H1 (cell line): Measurements from ENCODE around the gene SPIRE1. TPM values are rescaled to one million over a fixed set of nuclear protein-coding genes. Genes with fewer than 3 reads are reported as not detected.

Experiments used
- BRCA1 ChIP-seq: IDR thresholded peaks from 2 replicates; pipeline ENCODE4 v1.6.1; 2012; ENCODE audit warnings: low read depth, low read length, improper control_type of control experiment
- RNF2 ChIP-seq: fragments of 200-900, 300-1000 bp; sonication (generic); IDR thresholded peaks from 2 replicates; pipeline ENCODE4 v1.7.1; 2016; ENCODE audit warnings: borderline replicate concordance, low read depth, mild to moderate bottlenecking, antibody characterized with exemption, low read length; ENCODE audit not compliant: poor library complexity, severe bottlenecking; ENCODE audit errors: missing control alignments
- polyA plus RNA-seq, 7 experiments: library from polyadenylated mRNA; depleted of rRNA in 3 of 7; stranded (reverse) in 5 of 7; unstranded in 2 of 7; fragments of >200 nt in 5 of 7; fragments of 200-250 nt in 2 of 7; gene quantifications; 1 replicate in 5 of 7; 2 replicates in 1 of 7; 4 replicates in 1 of 7; pipeline versions ENCODE4 v1.2.1 to v1.2.3, GENCODE V29; 2011 to 2013; ENCODE audit warnings: missing spikeins in 2 of 7, mixed read lengths in 2 of 7
- total RNA-seq: library from RNA; stranded (reverse); fragmentation: NEBNext Ultra II Directional; extraction: Animal tissue kit (Norgen Biotek cat#: 25700); gene quantifications from 2 replicates; pipeline ENCODE4 v1.2.1, GENCODE V29; 2021
- TF ChIP-seq, protein P1 (sequence below): fragments of 300-600 bp; sonication (generic); IDR thresholded peaks from 2 replicates; pipeline ENCODE4 v1.7.1; 2012; ENCODE audit warnings: low read length, moderate library complexity, mild to moderate bottlenecking, inconsistent platforms; ENCODE audit not compliant: insufficient replicate concordance

Gene SPIRE1
- total and polyA plus RNA-seq, 2 of the 8 experiments (the other 6 are each of a cell fraction or from before 2014, with no cell fraction given) = 6.0 to 21.5 TPM

DNA sequence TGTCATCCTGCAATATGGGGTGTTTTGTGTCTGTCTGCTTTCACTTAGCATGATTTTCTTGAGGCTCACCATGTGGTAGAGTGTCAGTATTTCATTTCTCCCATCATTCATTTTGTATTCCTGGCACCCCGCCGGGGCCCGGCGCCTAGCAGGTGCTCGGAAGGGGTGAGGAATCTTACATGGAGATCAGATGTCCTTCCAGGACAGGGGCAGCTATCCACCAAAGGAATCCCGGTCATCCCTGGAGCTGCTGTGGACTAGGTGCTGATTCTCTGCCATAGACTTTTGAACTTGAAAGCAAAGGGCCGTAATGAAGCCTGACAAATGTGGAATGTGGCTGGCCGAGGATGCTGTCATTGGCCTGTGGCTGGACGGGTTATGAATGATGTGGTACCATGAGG is 247.8 kb downstream of the SPIRE1 start (continued):
- TF ChIP-seq, protein P1, sequence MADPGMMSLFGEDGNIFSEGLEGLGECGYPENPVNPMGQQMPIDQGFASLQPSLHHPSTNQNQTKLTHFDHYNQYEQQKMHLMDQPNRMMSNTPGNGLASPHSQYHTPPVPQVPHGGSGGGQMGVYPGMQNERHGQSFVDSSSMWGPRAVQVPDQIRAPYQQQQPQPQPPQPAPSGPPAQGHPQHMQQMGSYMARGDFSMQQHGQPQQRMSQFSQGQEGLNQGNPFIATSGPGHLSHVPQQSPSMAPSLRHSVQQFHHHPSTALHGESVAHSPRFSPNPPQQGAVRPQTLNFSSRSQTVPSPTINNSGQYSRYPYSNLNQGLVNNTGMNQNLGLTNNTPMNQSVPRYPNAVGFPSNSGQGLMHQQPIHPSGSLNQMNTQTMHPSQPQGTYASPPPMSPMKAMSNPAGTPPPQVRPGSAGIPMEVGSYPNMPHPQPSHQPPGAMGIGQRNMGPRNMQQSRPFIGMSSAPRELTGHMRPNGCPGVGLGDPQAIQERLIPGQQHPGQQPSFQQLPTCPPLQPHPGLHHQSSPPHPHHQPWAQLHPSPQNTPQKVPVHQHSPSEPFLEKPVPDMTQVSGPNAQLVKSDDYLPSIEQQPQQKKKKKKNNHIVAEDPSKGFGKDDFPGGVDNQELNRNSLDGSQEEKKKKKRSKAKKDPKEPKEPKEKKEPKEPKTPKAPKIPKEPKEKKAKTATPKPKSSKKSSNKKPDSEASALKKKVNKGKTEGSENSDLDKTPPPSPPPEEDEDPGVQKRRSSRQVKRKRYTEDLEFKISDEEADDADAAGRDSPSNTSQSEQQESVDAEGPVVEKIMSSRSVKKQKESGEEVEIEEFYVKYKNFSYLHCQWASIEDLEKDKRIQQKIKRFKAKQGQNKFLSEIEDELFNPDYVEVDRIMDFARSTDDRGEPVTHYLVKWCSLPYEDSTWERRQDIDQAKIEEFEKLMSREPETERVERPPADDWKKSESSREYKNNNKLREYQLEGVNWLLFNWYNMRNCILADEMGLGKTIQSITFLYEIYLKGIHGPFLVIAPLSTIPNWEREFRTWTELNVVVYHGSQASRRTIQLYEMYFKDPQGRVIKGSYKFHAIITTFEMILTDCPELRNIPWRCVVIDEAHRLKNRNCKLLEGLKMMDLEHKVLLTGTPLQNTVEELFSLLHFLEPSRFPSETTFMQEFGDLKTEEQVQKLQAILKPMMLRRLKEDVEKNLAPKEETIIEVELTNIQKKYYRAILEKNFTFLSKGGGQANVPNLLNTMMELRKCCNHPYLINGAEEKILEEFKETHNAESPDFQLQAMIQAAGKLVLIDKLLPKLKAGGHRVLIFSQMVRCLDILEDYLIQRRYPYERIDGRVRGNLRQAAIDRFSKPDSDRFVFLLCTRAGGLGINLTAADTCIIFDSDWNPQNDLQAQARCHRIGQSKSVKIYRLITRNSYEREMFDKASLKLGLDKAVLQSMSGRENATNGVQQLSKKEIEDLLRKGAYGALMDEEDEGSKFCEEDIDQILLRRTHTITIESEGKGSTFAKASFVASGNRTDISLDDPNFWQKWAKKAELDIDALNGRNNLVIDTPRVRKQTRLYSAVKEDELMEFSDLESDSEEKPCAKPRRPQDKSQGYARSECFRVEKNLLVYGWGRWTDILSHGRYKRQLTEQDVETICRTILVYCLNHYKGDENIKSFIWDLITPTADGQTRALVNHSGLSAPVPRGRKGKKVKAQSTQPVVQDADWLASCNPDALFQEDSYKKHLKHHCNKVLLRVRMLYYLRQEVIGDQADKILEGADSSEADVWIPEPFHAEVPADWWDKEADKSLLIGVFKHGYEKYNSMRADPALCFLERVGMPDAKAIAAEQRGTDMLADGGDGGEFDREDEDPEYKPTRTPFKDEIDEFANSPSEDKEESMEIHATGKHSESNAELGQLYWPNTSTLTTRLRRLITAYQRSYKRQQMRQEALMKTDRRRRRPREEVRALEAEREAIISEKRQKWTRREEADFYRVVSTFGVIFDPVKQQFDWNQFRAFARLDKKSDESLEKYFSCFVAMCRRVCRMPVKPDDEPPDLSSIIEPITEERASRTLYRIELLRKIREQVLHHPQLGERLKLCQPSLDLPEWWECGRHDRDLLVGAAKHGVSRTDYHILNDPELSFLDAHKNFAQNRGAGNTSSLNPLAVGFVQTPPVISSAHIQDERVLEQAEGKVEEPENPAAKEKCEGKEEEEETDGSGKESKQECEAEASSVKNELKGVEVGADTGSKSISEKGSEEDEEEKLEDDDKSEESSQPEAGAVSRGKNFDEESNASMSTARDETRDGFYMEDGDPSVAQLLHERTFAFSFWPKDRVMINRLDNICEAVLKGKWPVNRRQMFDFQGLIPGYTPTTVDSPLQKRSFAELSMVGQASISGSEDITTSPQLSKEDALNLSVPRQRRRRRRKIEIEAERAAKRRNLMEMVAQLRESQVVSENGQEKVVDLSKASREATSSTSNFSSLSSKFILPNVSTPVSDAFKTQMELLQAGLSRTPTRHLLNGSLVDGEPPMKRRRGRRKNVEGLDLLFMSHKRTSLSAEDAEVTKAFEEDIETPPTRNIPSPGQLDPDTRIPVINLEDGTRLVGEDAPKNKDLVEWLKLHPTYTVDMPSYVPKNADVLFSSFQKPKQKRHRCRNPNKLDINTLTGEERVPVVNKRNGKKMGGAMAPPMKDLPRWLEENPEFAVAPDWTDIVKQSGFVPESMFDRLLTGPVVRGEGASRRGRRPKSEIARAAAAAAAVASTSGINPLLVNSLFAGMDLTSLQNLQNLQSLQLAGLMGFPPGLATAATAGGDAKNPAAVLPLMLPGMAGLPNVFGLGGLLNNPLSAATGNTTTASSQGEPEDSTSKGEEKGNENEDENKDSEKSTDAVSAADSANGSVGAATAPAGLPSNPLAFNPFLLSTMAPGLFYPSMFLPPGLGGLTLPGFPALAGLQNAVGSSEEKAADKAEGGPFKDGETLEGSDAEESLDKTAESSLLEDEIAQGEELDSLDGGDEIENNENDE = no peak
- TF ChIP-seq RNF2 = no peak
- no peak for TF ChIP-seq BRCA1
